GM12878 (cell line): ENCODE measurements around the gene OVOL3. TPM values are rescaled to one million over a fixed set of nuclear protein-coding genes. Genes with fewer than 3 reads are reported as not detected.

ENCODE experiments used
- ATAC-seq: fragments of 200-7000 bp; cut with Tn5 transposase; 3 replicates; pipeline ENCODE4 v1.9.1; 2020; ENCODE audit warnings: mild to moderate bottlenecking, moderate library complexity
- BruUV-seq: library from RNA; stranded (reverse); fragments of 400-500 nt; replicated peaks from 2 replicates; lab custom pipeline; 2021; lab: Mats Ljungman, UMichigan
- CTCF ChIA-PET: fragments of 300-600 bp; sonication (Branson Sonifier 250); formaldehyde crosslinking; extraction: SDS; loops from one replicate; lab custom pipeline; 2021; ENCODE audit warnings: inconsistent platforms; lab: Yijun Ruan, JAX
- POLR2A ChIA-PET: fragments of 350-600 bp; formaldehyde crosslinking; extraction: SDS; loops from one replicate; lab custom pipeline; 2021; ENCODE audit warnings: inconsistent platforms; lab: Charles Lee
- RAD21 ChIA-PET: fragments of 300-600 bp; sonication (Branson Sonifier 250); formaldehyde crosslinking; loops from one replicate; lab custom pipeline; 2023; ENCODE audit warnings: antibody characterized with exemption; ENCODE audit not compliant: unreplicated experiment; lab: Charles Lee
- SMC1A ChIA-PET: fragments of 300-600 bp; sonication (Branson Sonifier 250); formaldehyde crosslinking; loops from one replicate; lab custom pipeline; 2023; ENCODE audit not compliant: unreplicated experiment, uncharacterized antibody; lab: Charles Lee
- DNase-seq: peaks from one replicate; pipeline ENCODE4 v3.0.0-alpha.2; 2011; ENCODE audit warnings: low read depth, low spot score
- FAIRE-seq: peaks from 3 replicates; lab custom pipeline; 2011; peaks lifted over from hg19 to GRCh38; lab: Jason Lieb, UNC
- H2AFZ ChIP-seq: 2 replicates; pipeline ENCODE4 v1.6.0; 2011; ENCODE audit warnings: low read depth, low read length, control low read depth; ENCODE audit not compliant: control insufficient read depth
- H3K27ac ChIP-seq: 2 replicates; pipeline ENCODE4 v1.5.1; 2011; ENCODE audit warnings: control low read depth; ENCODE audit not compliant: control insufficient read depth, insufficient read depth
- H3K27me3 ChIP-seq, 2 experiments: replicated peaks in 1 of 2; 2 replicates each; pipeline versions ENCODE4 v1.6.0 to v1.6.1; 2011; ENCODE audit warnings: low read length in 1 of 2; ENCODE audit not compliant: control insufficient read depth in 2 of 2, insufficient read depth in 2 of 2
- H3K36me3 ChIP-seq, 2 experiments: 2 replicates each; pipeline ENCODE4 v1.5.1; 2011; ENCODE audit warnings: low read length in 1 of 2; ENCODE audit not compliant: control insufficient read depth in 2 of 2, insufficient read depth in 2 of 2
- H3K4me1 ChIP-seq: 2 replicates; pipeline ENCODE4 v1.6.1; 2011; ENCODE audit warnings: mild to moderate bottlenecking, low read length, moderate library complexity, mixed read lengths; ENCODE audit not compliant: control insufficient read depth, insufficient read depth
- H3K4me2 ChIP-seq: 2 replicates; pipeline ENCODE4 v1.6.0; 2011; ENCODE audit warnings: control low read depth; ENCODE audit not compliant: control insufficient read depth, insufficient read depth
- H3K4me3 ChIP-seq: fragments of 200-600 bp; sonication (generic); 2 replicates; pipeline ENCODE4 v1.5.1; 2016
- H3K79me2 ChIP-seq: 2 replicates; pipeline ENCODE4 v1.6.0; 2011; ENCODE audit warnings: low read length; ENCODE audit not compliant: control insufficient read depth, insufficient read depth
- H3K9ac ChIP-seq: 2 replicates; pipeline ENCODE4 v1.8.0; 2011; ENCODE audit warnings: low read length, control low read depth, mixed read lengths; ENCODE audit not compliant: control insufficient read depth, insufficient read depth
- H3K9me3 ChIP-seq: replicated peaks from 3 replicates; pipeline ENCODE4 v1.5.1; 2011; ENCODE audit warnings: mild to moderate bottlenecking, low read length; ENCODE audit not compliant: control insufficient read depth, insufficient read depth
- H4K20me1 ChIP-seq: 2 replicates; pipeline ENCODE4 v1.6.0; 2011; ENCODE audit not compliant: control insufficient read depth, insufficient read depth
- CHD2 ChIP-seq: IDR thresholded peaks from 2 replicates; pipeline ENCODE4 v1.6.1; 2011; ENCODE audit warnings: low read depth, low read length, improper control_type of control experiment, borderline replicate concordance
- ESRRA ChIP-seq: IDR thresholded peaks from 2 replicates; pipeline ENCODE4 v1.6.1; 2012; ENCODE audit warnings: mild to moderate bottlenecking, low read length, improper control_type of control experiment
- FOXK2 ChIP-seq: fragments of 450-650 bp; IDR thresholded peaks from 2 replicates; pipeline ENCODE4 v1.6.1; 2017; ENCODE audit warnings: mild to moderate bottlenecking, moderate library complexity
- MEF2A ChIP-seq: IDR thresholded peaks from 2 replicates; pipeline ENCODE4 v1.6.1; 2011; ENCODE audit warnings: low read depth, mild to moderate bottlenecking, low read length, moderate library complexity; ENCODE audit not compliant: insufficient read depth
- NFYB ChIP-seq: IDR thresholded peaks from 2 replicates; pipeline ENCODE4 v1.6.1; 2011; ENCODE audit warnings: low read depth, mild to moderate bottlenecking, low read length, improper control_type of control experiment, moderate library complexity; ENCODE audit not compliant: insufficient read depth
- NR2C1 ChIP-seq: fragments of 450-650 bp; IDR thresholded peaks from 2 replicates; pipeline ENCODE4 v1.6.1; 2017; ENCODE audit warnings: antibody characterized with exemption, mild to moderate bottlenecking, moderate library complexity
- RBBP5 ChIP-seq: fragments of 200-600 bp; sonication (generic); conservative IDR thresholded peaks from 2 replicates; pipeline ENCODE4 v1.6.1; 2016
- RELA ChIP-seq: fragments of 450-650 bp; IDR thresholded peaks from 2 replicates; pipeline ENCODE4 v1.8.0; 2014; ENCODE audit warnings: borderline replicate concordance; ENCODE audit not compliant: partially characterized antibody
- SMAD1 ChIP-seq: fragments of 450-650 bp; IDR thresholded peaks from 2 replicates; pipeline ENCODE4 v1.6.1; 2018; ENCODE audit warnings: mild to moderate bottlenecking, low read depth; ENCODE audit not compliant: partially characterized antibody
- WGBS: methylation state at CpG from one replicate; pipeline ENCODE4 v1.1.6; 2016; ENCODE audit warnings: low lambda C conversion rate; ENCODE audit not compliant: insufficient replicate concordance, insufficient coverage; ENCODE audit errors: missing lambda C conversion rate; 5-methylcytosine and 5-hydroxymethylcytosine counted together
- in situ Hi-C: fragments of 300-500 bp; cut with MboI; formaldehyde crosslinking; loops from 9 replicates; pipeline ENCODE4 v1.14.3; 2018; ENCODE audit warnings: mixed read lengths
- intact Hi-C: fragments of 100-400 bp; cut with micrococcal nuclease; formaldehyde crosslinking; loops from one replicate; pipeline ENCODE4 v1.14.2; 2022; ENCODE audit not compliant: unreplicated experiment
- polyA plus RNA-seq, 11 experiments: library from polyadenylated mRNA; depleted of rRNA in 4 of 11; unstranded in 6 of 11; stranded (reverse) in 5 of 11; fragments of >200 nt; fragmentation: Nextera tagmentation in 4 of 11; fragmentation: Illumina TruSeq in 1 of 11; extraction: Ambion mirVana in 4 of 11; extraction: Trizol in 1 of 11; gene quantifications; 1 replicate in 1 of 11; 2 replicates in 10 of 11; pipeline versions ENCODE4 v1.2.1 to v1.2.3, GENCODE V29; 2011 to 2016; ENCODE audit warnings: inconsistent platforms in 2 of 11, missing spikeins in 2 of 11, low read depth in 1 of 11
- total RNA-seq, 4 experiments: library from RNA; depleted of rRNA in 3 of 4; stranded (reverse); fragments of >200 nt in 3 of 4; fragmentation: Illumina TruSeq in 1 of 4; extraction: Trizol in 1 of 4; gene quantifications; 2 replicates each; pipeline versions ENCODE4 v1.2.1 to v1.2.3, GENCODE V29; 2013 to 2021
- TF ChIP-seq, protein P1 (sequence below): IDR thresholded peaks from 2 replicates; pipeline ENCODE4 v1.6.1; 2011; ENCODE audit warnings: low read depth, low read length, improper control_type of control experiment, borderline replicate concordance
- TF ChIP-seq, protein P2 (sequence below): IDR thresholded peaks from 2 replicates; pipeline ENCODE4 v1.6.1; 2012; ENCODE audit warnings: mild to moderate bottlenecking, low read depth, low read length
- TF ChIP-seq, protein P3 (sequence below): fragments of 450-650 bp; IDR thresholded peaks from 2 replicates; pipeline ENCODE4 v1.6.1; 2017; ENCODE audit warnings: borderline replicate concordance
- TF ChIP-seq, protein P4 (sequence below): fragments of 450-650 bp; IDR thresholded peaks from 2 replicates; pipeline ENCODE4 v1.6.1; 2017; ENCODE audit warnings: mild to moderate bottlenecking

OVOL3 gene
- total and polyA plus RNA-seq, 10 of the 15 experiments (the other 5 are each of a cell fraction or from before 2014, with no cell fraction given): 0.43 TPM; not detected in 9

DNA sequence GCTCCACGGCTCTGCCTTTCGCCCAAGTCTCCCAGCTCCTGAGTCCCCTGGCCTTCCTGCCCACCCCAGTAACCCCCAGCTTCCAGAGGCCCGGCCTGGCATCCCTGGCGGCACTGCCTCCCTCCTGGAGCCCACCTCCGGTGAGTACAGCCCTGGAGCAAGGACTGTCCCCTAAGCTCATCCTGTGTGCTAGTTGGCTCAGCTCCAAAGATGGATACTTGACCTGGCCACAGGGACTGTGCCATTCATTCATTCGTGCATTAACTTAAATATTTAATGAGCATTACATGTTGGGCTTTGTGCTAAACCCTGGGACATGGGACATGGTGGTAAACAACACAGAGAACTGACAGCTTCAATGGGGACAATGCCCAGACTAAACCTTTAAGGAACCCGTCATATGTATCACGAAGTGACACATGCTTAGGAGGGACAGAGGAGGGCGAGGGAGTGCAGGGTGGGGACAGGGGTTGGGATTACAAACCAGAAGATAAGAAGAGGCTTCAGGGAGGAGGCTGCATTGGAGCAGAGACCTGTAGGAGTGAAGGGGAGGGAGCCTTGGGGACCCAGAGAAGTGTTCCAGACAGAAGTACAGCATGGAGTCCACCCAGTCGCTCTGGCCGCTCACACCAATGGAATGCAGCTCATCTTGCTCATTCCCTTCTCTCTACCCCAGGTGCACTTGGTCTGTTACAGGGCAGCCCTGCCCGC is 6.9 kb upstream of the OVOL3 start:
- Histone ChIP-seq H3K9me3 (no peaks in the 10 kb centered on the region), H3K4me2 (no peak overlapping the region), H3K4me1 (no peaks in the 10 kb centered on the region)
- RAD21 ChIA-PET: no interaction called here
- TF ChIP-seq RBBP5 (no peak), ESRRA (no peak), NR2C1 (no peak), FOXK2 (no peak), CHD2 (no peak), NFYB (no peak), SMAD1 (no peak), RELA (no peak), MEF2A (no peak)
- TF ChIP-seq, protein P1, sequence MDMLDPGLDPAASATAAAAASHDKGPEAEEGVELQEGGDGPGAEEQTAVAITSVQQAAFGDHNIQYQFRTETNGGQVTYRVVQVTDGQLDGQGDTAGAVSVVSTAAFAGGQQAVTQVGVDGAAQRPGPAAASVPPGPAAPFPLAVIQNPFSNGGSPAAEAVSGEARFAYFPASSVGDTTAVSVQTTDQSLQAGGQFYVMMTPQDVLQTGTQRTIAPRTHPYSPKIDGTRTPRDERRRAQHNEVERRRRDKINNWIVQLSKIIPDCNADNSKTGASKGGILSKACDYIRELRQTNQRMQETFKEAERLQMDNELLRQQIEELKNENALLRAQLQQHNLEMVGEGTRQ: no peak
- TF ChIP-seq, protein P2, sequence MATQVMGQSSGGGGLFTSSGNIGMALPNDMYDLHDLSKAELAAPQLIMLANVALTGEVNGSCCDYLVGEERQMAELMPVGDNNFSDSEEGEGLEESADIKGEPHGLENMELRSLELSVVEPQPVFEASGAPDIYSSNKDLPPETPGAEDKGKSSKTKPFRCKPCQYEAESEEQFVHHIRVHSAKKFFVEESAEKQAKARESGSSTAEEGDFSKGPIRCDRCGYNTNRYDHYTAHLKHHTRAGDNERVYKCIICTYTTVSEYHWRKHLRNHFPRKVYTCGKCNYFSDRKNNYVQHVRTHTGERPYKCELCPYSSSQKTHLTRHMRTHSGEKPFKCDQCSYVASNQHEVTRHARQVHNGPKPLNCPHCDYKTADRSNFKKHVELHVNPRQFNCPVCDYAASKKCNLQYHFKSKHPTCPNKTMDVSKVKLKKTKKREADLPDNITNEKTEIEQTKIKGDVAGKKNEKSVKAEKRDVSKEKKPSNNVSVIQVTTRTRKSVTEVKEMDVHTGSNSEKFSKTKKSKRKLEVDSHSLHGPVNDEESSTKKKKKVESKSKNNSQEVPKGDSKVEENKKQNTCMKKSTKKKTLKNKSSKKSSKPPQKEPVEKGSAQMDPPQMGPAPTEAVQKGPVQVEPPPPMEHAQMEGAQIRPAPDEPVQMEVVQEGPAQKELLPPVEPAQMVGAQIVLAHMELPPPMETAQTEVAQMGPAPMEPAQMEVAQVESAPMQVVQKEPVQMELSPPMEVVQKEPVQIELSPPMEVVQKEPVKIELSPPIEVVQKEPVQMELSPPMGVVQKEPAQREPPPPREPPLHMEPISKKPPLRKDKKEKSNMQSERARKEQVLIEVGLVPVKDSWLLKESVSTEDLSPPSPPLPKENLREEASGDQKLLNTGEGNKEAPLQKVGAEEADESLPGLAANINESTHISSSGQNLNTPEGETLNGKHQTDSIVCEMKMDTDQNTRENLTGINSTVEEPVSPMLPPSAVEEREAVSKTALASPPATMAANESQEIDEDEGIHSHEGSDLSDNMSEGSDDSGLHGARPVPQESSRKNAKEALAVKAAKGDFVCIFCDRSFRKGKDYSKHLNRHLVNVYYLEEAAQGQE: no peak
- TF ChIP-seq, protein P3, sequence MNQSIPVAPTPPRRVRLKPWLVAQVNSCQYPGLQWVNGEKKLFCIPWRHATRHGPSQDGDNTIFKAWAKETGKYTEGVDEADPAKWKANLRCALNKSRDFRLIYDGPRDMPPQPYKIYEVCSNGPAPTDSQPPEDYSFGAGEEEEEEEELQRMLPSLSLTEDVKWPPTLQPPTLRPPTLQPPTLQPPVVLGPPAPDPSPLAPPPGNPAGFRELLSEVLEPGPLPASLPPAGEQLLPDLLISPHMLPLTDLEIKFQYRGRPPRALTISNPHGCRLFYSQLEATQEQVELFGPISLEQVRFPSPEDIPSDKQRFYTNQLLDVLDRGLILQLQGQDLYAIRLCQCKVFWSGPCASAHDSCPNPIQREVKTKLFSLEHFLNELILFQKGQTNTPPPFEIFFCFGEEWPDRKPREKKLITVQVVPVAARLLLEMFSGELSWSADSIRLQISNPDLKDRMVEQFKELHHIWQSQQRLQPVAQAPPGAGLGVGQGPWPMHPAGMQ: no peak
- TF ChIP-seq, protein P4, sequence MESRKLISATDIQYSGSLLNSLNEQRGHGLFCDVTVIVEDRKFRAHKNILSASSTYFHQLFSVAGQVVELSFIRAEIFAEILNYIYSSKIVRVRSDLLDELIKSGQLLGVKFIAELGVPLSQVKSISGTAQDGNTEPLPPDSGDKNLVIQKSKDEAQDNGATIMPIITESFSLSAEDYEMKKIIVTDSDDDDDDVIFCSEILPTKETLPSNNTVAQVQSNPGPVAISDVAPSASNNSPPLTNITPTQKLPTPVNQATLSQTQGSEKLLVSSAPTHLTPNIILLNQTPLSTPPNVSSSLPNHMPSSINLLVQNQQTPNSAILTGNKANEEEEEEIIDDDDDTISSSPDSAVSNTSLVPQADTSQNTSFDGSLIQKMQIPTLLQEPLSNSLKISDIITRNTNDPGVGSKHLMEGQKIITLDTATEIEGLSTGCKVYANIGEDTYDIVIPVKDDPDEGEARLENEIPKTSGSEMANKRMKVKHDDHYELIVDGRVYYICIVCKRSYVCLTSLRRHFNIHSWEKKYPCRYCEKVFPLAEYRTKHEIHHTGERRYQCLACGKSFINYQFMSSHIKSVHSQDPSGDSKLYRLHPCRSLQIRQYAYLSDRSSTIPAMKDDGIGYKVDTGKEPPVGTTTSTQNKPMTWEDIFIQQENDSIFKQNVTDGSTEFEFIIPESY: no peak
- TF ChIP-seq, all 136 proteins: peak for 0
- intact Hi-C loops (no loop called here), in situ Hi-C loops (no loop called here)
- SMC1A ChIA-PET: no interaction called here
- no peak overlapping the region for H3K27ac ChIP-seq
- no peak overlapping the region for H2AFZ ChIP-seq
- BruUV-seq: no TSS peak
- DNase-seq: no peak
- no peak for FAIRE-seq
- CTCF ChIA-PET: no interaction called here
- POLR2A ChIA-PET: no interaction called here
- no peaks in the 10 kb centered on the region for H3K79me2 ChIP-seq
- H4K20me1 ChIP-seq: no peaks in the 10 kb centered on the region
- no peak overlapping the region for H3K4me3 ChIP-seq
- no peak for ATAC-seq
- H3K27me3 ChIP-seq: no peaks in the 10 kb centered on the region
- WGBS: 88% methylated on average over 12 of the region's 12 CpGs
- no peak overlapping the region for H3K9ac ChIP-seq
- H3K36me3 ChIP-seq: peaks cover 4 to 30% of the 10 kb centered on the region in 2 experiments; a peak in 3 of 4 replicates
